Thymus (tissue), 11 donors: ENCODE measurements around the gene KIT. TPM values are rescaled to one million over a fixed set of nuclear protein-coding genes. Genes with fewer than 3 reads are reported as not detected.

Experiments used
- DNase-seq, 9 donors: peaks; one replicate each; pipeline ENCODE4 v3.0.0-alpha.2; 2013; ENCODE audit warnings: low spot score in 9 of 9, low read depth in 6 of 9, missing footprints in 1 of 9
- H3K27ac ChIP-seq, 2 donors: one replicate each; pipeline ENCODE4 v1.5.1; 2013; ENCODE audit warnings: control low read depth in 1 of 2, low read depth in 1 of 2, low read length in 1 of 2, mild to moderate bottlenecking in 1 of 2, moderate library complexity in 1 of 2
- H3K27me3 ChIP-seq, 2 donors: one replicate each; pipeline ENCODE4 v1.5.1; 2013; ENCODE audit warnings: low read length in 1 of 2; ENCODE audit not compliant: control insufficient read depth in 2 of 2, insufficient read depth in 1 of 2
- H3K36me3 ChIP-seq, 2 donors: one replicate each; pipeline ENCODE4 v1.5.1; 2013; ENCODE audit warnings: low read length in 1 of 2, mild to moderate bottlenecking in 1 of 2, moderate library complexity in 1 of 2; ENCODE audit not compliant: control insufficient read depth in 2 of 2, insufficient read depth in 2 of 2
- H3K4me1 ChIP-seq, 2 donors: one replicate each; pipeline ENCODE4 v1.5.1; 2013; ENCODE audit warnings: low read length in 2 of 2; ENCODE audit not compliant: control insufficient read depth in 2 of 2, insufficient read depth in 2 of 2
- H3K4me3 ChIP-seq, 2 donors: one replicate each; pipeline ENCODE4 v1.5.1; 2013; ENCODE audit warnings: low read length in 2 of 2, control low read depth in 1 of 2, mild to moderate bottlenecking in 1 of 2
- H3K9me3 ChIP-seq, 2 donors: one replicate each; pipeline ENCODE4 v1.5.1; 2013; ENCODE audit warnings: low read length in 1 of 2, mild to moderate bottlenecking in 1 of 2; ENCODE audit not compliant: control insufficient read depth in 2 of 2, insufficient read depth in 1 of 2
- WGBS: extraction: QIAGEN DNeasy Blood & Tissue Kit; methylation state at CpG from one replicate; pipeline ENCODE4 v1.1.7; 2013; 5-methylcytosine and 5-hydroxymethylcytosine counted together
- polyA plus RNA-seq: library from polyadenylated mRNA; stranded (reverse); fragments of 200-250 nt; gene quantifications from one replicate; pipeline ENCODE4 v1.2.3, GENCODE V29; 2013
- total RNA-seq: library from RNA; stranded (reverse); fragments of 120-200 nt; gene quantifications from one replicate; pipeline ENCODE4 v1.2.4, GENCODE V29; 2013
- donor health status: healthy.

Gene KIT
- total and polyA plus RNA-seq, 2 donors = 2.3 to 3.4 TPM

DNA sequence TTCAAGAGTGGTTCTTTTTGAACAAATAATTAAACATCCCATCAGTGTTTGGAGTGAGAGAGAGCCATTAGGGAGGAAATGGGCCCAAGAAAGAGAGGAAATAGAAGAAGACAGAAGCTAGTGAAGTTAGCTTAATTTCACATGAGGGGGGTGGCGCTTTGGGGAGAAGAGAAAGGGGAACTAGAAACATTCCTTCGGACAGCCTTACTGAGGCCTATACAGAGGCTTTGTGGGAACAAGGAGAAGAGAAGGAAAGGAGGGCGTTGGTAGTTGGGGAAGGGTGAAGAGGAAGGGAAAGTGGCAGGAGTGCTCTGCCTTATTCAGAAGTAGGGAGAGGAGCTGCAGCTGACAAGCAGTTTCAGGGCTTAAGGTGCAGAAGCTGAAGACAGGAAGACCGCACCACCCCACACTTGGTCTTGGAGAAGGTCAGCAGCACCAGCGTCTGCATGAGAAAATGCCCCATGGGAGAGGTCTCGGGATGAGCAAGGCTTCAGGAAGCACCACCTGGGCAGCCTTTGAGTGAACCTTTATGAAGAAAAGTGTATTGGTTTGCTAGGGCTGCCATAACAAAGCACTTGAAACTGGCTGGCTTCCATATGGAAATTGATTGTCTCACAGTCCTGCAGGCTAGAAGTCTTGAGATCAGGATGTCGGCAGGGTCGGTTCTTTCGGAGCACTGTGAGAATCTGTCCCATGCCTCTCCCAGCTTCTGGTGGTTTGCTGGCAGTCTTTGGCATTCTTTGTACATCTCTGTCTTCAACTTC, 85.1 kb downstream of the KIT start:
- DNase-seq = no peak
- Histone ChIP-seq H3K27ac (no peak overlapping the region), H3K9me3 (no peaks in the 10 kb centered on the region), H3K4me3 (no peak overlapping the region), H3K4me1 (peaks cover 3 to 5% of the 10 kb centered on the region in 2 donors), H3K36me3 (no peaks in the 10 kb centered on the region), H3K27me3 (no peaks in the 10 kb centered on the region)
- WGBS = 88% methylated on average over 9 of the region's 9 CpGs

DNA sequence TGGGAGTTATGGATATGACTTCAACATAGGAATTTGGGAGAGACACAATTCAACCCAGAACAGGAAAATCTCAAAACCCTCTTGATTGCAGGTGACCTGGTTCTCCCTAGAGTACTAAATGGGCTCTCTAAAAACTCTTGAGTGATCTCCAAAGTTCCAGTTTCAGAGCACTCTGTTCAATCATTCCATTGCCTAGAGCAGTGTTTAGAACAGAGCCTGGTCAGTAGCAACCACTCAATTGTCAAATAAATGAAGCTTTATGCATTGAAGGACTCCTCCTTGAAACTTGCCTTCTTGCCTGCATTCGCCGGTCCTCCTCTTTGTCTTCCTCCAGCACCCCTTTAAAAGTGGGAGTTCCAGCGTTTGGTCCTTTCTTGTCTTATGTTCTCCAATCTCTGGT, 85.8 kb downstream of the KIT start:
- Histone ChIP-seq H3K4me1 (peaks cover 3 to 5% of the 10 kb centered on the region in 2 donors), H3K27ac (no peak overlapping the region), H3K27me3 (no peaks in the 10 kb centered on the region), H3K9me3 (no peaks in the 10 kb centered on the region), H3K4me3 (no peak overlapping the region), H3K36me3 (no peaks in the 10 kb centered on the region)
- no peak for DNase-seq
- WGBS = 78% methylated on average over 3 of the region's 3 CpGs

DNA sequence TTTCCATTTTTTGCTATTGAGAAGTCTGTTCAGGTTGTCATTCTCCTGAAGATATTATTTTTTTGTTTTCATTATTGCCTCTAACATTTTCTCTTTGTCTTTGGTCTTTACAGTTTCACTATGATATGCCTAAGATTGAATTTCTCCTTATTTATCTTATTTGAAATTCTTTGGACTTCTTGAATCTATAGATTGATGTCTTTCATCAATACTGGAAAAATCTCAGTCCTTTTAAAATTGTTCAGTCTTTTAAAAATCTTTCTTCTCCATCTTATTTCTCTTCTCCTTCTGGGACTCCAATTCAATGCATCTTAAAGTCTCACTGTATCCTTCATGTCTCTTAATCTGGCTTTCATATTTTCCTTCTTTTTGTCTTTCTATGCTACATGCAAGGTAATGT, 86.7 kb downstream of the KIT start:
- H3K27me3 ChIP-seq = no peaks in the 10 kb centered on the region
- no peaks in the 10 kb centered on the region for H3K9me3 ChIP-seq
- no peak for DNase-seq
- H3K36me3 ChIP-seq = no peaks in the 10 kb centered on the region
- H3K4me3 ChIP-seq = no peak overlapping the region
- H3K4me1 ChIP-seq = peaks cover 3 to 5% of the 10 kb centered on the region in 2 donors
- H3K27ac ChIP-seq = no peak overlapping the region

DNA sequence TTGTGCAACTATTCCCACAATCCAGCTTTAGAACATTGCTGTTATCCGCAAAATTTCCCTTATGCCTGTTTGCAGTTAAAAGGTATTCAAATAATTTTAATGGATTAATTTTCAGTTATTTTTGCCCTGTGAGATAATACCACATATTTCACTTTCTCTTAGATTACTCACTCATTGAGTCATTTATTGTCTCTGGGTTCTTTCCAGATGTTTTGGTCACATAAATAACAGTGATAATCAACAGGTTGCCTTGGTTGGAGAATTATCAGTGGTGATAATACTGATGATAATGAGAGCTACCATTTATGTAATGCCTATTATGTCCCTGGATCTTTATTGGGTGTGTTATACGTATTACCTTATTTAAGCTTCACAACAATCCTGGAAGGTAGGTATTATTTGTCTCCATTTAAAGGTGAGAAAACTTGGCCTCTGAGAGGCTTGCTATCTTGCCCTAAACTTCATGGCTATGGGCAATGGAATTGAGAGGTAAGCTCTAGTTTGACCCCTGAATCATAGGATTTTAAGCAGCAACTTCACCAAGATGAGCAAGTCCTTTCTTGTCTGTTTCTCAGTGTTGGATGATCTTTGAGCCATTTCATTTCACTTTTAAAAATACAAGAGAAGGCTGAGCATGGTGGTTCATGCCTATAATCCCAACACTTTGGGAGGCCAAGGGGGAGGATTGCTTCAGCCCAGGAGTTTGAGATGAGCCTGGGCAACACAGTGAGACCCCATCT, 87.4 kb downstream of the KIT start:
- DNase-seq = no peak
- Histone ChIP-seq H3K9me3 (no peaks in the 10 kb centered on the region), H3K27me3 (no peaks in the 10 kb centered on the region), H3K4me3 (no peak overlapping the region), H3K27ac (no peak overlapping the region), H3K4me1 (peaks cover 3 to 5% of the 10 kb centered on the region in 2 donors), H3K36me3 (no peaks in the 10 kb centered on the region)
- 96% methylated on average over 2 of the region's 2 CpGs for WGBS

DNA sequence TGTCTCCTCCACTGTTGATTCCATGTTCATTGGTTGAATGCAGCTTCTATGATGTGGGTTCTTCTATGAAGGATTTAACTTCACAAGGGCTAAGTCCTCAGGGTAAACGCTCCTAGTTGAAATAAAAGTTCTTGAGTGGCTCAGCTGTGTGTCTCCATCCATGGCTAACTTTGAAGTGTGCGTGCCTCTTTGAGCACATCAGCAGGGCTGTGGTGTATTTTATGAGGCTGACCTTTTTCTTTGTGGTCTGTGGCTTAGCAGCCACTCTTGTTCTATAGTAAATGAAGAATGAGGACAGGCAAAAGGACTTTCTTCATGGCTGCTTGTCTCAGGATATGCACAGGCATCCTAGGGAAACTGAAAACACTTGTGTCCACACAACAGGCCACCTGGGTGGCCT, 88.5 kb downstream of the KIT start:
- no peak overlapping the region for H3K4me3 ChIP-seq
- peak in 3 of 9 donors; percentile 4 to 56 (median 18) for DNase-seq
- no peaks in the 10 kb centered on the region for H3K9me3 ChIP-seq
- no peaks in the 10 kb centered on the region for H3K27me3 ChIP-seq
- H3K36me3 ChIP-seq = no peaks in the 10 kb centered on the region
- peaks cover 3 to 5% of the 10 kb centered on the region in 2 donors for H3K4me1 ChIP-seq
- 14% methylated on average over 2 of the region's 2 CpGs for WGBS
- H3K27ac ChIP-seq = no peak overlapping the region

DNA sequence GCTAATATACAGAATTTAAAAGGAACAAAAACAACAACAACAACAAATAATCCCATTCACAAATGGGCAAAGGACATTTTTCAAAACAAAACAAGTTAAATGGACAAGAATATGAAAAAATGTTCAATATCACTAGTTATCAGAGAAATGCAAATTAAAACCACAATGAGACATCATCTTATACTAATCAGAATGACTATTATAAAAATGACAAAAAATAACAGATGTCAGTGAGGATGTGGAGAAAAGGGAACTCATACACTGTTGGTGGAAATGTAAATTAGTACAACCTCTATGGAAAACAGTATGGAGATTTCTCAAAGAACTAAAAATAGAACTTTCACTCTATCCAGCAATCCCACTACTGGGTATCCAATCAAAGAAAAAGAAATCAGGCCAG, 92.6 kb downstream of the KIT start:
- Histone ChIP-seq H3K9me3 (no peaks in the 10 kb centered on the region), H3K27ac (no peak overlapping the region), H3K27me3 (no peaks in the 10 kb centered on the region), H3K4me3 (no peak overlapping the region), H3K36me3 (no peaks in the 10 kb centered on the region), H3K4me1 (peaks cover 3 to 5% of the 10 kb centered on the region in 2 donors)
- no peak for DNase-seq

DNA sequence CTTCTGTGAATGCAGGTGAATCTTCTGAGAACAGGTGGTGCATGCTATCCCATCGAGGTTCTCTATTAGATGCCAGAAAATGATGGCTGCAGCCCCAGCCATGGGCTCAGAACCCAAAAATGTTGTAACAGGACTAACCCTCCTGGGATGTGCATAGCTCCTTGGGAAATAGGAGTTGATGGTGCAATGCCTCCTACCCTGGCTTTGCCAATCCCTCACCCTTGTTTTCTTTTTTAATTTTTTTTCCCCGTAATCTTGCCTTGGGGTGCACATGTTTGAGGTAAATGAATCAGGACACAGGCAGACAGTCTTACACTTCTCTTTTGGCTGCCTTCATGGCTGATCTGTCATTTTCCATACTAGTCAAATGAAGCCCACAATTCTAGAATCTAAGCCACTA, 96.6 kb downstream of the KIT start:
- no peak overlapping the region for H3K4me3 ChIP-seq
- DNase-seq = no peak
- no peak overlapping the region for H3K27ac ChIP-seq
- H3K27me3 ChIP-seq = no peaks in the 10 kb centered on the region
- WGBS = 98% methylated on average over 2 of the region's 2 CpGs
- H3K4me1 ChIP-seq = no peaks in the 10 kb centered on the region
- H3K36me3 ChIP-seq = no peaks in the 10 kb centered on the region
- no peaks in the 10 kb centered on the region for H3K9me3 ChIP-seq

DNA sequence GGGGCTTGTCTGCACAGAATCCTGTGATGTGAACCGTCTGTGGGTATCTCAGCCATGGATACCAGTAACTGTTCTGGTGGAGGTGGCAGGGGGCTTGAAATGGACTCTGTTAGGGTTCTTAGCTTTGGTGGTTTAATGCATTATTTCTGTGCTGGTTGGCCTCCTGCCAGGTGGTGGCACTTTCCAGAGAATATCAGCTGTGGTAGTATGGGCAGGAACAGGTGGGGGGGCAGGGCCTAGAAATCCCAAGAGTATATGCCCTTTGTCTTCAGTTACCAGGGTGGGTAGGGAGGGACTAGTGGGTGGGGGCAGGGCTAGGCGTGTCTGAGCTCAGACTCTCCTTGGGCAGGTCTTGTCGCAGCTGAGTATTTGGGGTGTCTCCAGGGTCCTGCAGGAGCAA, 106.7 kb downstream of the KIT start:
- H3K4me3 ChIP-seq = no peak overlapping the region
- H3K36me3 ChIP-seq = no peaks in the 10 kb centered on the region
- no peaks in the 10 kb centered on the region for H3K4me1 ChIP-seq
- H3K27ac ChIP-seq = no peak overlapping the region
- H3K9me3 ChIP-seq = peaks cover 0 to 2% of the 10 kb centered on the region in 2 donors
- DNase-seq = no peak
- no peaks in the 10 kb centered on the region for H3K27me3 ChIP-seq
- WGBS = 92% methylated on average over 3 of the region's 3 CpGs

DNA sequence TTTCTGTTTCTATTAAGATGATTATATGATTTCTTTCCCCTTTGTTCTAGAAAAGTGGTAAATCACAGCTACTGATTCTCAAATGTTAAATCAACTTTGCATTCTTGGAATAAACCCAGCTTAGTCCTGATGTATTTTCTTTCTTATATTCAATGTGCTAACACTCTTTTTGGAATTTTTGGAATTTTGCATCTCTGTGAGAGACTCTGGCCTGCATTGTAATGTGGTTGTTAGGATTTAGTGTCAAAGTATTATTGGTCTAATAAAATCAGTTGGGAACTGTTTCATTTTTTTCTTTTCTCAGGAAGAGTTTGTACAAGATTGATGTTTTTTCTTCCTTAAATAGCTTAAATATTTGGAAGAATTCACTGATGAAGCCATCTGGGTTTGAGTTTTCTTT, 109.6 kb downstream of the KIT start:
- no peaks in the 10 kb centered on the region for H3K36me3 ChIP-seq
- H3K4me1 ChIP-seq = no peaks in the 10 kb centered on the region
- H3K9me3 ChIP-seq = peaks cover 0 to 2% of the 10 kb centered on the region in 2 donors
- DNase-seq = no peak
- no peak overlapping the region for H3K4me3 ChIP-seq
- H3K27ac ChIP-seq = no peak overlapping the region
- H3K27me3 ChIP-seq = no peaks in the 10 kb centered on the region
